ENCODE data around the gene MCRIP1. TPM values are rescaled to one million over a fixed set of nuclear protein-coding genes. Genes with fewer than 3 reads are reported as not detected.

Gene MCRIP1
- total RNA-seq, 2 donors from 2014 or later: 50.3 to 51.9 TPM

DNA sequence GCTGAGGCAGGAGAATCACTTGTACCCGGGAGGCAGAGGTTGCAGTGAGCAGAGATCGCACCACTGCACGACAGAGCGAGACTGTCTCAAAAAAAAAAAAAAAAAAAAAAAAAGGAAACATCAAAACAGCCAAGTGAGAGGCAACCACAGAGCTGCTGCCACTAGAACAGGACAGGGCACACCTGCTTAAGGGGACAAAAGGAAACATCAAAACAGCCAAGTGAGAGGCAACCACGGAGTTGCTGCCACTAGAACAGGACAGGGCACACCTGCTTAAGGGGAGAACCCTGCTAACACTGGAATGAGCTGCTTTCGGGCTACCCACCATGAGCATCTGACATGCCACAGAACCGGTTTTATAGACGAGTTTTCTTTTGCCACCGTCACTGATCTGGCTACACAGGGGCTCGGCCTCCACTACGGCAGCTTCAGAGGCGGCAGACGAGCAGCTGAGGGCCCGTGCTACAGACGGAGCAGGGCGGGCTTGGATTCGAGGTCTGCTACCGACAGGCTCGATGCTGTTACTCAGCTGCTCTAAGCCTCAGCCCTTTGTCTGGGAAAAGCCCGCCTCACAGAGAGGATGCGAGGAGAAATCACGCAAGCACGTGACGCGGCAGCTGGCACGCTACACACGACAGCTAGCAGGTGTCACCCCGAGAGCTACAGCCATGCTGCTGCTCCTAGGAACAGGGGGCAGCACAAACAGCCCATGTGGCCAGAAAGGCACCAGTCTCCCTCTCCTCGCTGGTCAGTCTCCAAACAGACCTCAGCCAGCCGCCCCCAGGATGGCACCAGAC, 25.3 kb upstream of the MCRIP1 start:
- H3K9me3 ChIP-seq (ENCODE audit: control insufficient read depth, low read length, poor library complexity, severe bottlenecking): no peaks in the 10 kb centered on the region
- no peak for ATAC-seq
- Mint-ChIP-seq H3K4me1 (peaks cover 21% of the 10 kb centered on the region), H3K36me3 (ENCODE audit: low read depth) (peaks cover 3% of the 10 kb centered on the region), H3K4me3 (peak overlapping the region; percentile 94), H3K27ac (peak overlapping the region; percentile 78), H3K27me3 (no peaks in the 10 kb centered on the region)
- DNase-seq: no peak

DNA sequence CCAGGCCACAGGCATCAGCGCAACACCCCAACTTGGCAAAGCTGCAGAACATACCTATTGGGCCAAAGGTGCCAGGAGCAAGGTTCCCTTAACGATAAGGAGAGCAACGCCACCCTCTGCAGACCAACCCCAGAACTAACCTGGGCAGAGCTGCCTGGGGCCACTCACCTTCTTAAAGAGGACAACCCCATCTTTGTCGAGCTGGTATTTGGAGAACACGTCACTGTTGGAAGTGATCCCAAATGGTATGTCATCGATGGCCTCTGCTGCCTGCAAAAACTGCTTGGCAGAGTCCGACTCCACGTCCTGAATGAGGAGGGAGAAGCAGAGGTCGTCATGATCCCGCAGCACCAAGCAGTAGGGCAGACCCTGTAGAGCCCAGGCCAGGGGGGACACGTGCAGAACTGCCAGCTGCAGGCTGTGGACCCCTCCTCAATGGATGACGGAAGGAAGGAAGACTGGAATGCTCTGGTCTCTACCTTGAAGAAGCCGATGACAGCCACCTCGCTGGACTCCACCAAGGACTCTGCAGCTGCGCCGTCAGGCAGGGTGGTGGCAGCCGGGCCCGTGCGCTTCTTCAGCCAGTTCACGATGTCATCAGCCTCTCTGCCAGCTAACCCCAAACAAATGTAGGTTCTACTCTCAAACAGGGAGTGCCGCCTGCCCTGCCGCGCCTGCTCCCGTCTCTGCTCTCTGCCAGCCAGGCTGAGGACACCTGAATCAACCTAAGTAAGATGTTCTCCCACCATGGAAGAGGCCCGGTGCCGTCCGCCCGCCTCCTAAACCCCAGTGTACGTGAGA, 22.1 kb upstream of the MCRIP1 start:
- no peak overlapping the region for H3K27ac Mint-ChIP-seq
- H3K9me3 ChIP-seq (ENCODE audit: control insufficient read depth, low read length, poor library complexity, severe bottlenecking): no peaks in the 10 kb centered on the region
- peak; percentile 37 for ATAC-seq
- no peak overlapping the region for H3K4me3 Mint-ChIP-seq
- H3K4me1 Mint-ChIP-seq: peaks cover 13% of the 10 kb centered on the region
- no peak for DNase-seq
- H3K36me3 Mint-ChIP-seq (ENCODE audit: low read depth): peaks cover 3% of the 10 kb centered on the region
- no peaks in the 10 kb centered on the region for H3K27me3 Mint-ChIP-seq

DNA sequence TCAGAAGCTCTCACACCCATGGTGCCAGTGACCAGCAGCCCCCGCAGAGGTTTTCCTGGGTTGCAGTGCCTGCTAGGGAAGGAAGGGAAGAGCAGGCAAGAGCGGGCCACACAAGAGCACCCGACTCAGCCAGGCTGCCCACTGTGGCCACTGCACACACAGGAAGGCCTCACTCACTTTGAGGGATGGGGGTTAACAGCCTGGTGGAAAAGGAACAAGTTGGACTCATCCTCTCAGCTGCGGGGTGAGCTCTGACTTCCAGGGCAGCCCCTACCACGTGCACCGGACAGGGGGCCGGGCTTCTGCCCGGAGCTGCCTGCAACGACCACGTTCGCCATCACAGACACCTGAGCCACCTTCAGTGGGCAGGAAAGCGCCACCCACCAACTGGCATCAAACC, 19.1 kb upstream of the MCRIP1 start:
- Mint-ChIP-seq H3K4me1 (peaks cover 4% of the 10 kb centered on the region), H3K4me3 (no peak overlapping the region), H3K36me3 (ENCODE audit: low read depth) (no peaks in the 10 kb centered on the region), H3K27me3 (no peaks in the 10 kb centered on the region), H3K27ac (no peak overlapping the region)
- DNase-seq: no peak
- no peaks in the 10 kb centered on the region for H3K9me3 ChIP-seq (ENCODE audit: control insufficient read depth, low read length, poor library complexity, severe bottlenecking)
- ATAC-seq: no peak

DNA sequence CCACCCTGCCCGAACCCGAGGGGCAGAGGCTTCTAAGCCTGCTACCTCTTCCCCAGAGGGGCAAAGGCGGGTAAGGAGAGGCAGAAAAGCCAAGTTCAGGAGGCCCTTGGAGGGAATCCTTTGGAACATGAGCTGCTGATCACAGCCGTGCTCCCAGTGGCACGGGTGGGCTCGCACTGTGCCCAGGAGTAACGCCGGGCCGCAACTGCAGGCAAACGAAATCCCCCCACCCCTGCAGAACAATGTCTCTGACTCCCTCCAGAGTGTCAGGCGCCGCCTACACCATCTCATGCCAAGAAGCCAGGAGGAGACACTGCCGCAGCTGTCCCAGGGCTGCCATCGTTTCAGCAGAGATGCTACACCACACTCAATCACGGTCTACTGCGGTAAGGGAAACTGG, 18.3 kb upstream of the MCRIP1 start:
- no peak overlapping the region for H3K4me3 Mint-ChIP-seq
- H3K36me3 Mint-ChIP-seq (ENCODE audit: low read depth): no peaks in the 10 kb centered on the region
- peak overlapping the region; percentile 63 for H3K27ac Mint-ChIP-seq
- H3K4me1 Mint-ChIP-seq: peaks cover 4% of the 10 kb centered on the region
- ATAC-seq: no peak
- H3K27me3 Mint-ChIP-seq: no peaks in the 10 kb centered on the region
- DNase-seq: no peak
- no peaks in the 10 kb centered on the region for H3K9me3 ChIP-seq (ENCODE audit: control insufficient read depth, low read length, poor library complexity, severe bottlenecking)

DNA sequence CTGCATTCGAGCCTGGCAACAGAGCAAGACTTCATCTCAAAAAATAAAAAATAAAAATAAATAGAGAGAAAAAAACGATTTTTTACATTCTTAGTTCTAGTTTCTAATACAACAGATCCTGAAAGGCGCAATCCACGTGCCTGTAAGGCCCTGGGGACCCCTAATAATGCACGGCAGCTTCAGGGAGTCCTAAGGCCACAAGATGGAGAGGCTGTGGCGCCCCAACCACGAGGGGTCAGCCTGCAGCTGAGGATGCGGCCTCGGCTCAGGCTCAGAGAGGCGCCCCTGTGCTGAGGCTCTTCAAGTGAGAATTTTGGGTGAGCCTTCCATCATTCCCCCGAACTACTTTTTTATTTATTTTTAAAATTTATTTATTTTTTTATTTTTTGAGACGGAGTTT, 16.4 kb upstream of the MCRIP1 start:
- DNase-seq (no peak), ATAC-seq (no peak)
- no peak overlapping the region for H3K4me3 Mint-ChIP-seq
- peaks cover 2% of the 10 kb centered on the region for H3K36me3 Mint-ChIP-seq (ENCODE audit: low read depth)
- no peak overlapping the region for H3K27ac Mint-ChIP-seq
- H3K27me3 Mint-ChIP-seq: no peaks in the 10 kb centered on the region
- H3K9me3 ChIP-seq (ENCODE audit: control insufficient read depth, low read length, poor library complexity, severe bottlenecking): no peaks in the 10 kb centered on the region
- peaks cover 2% of the 10 kb centered on the region for H3K4me1 Mint-ChIP-seq

DNA sequence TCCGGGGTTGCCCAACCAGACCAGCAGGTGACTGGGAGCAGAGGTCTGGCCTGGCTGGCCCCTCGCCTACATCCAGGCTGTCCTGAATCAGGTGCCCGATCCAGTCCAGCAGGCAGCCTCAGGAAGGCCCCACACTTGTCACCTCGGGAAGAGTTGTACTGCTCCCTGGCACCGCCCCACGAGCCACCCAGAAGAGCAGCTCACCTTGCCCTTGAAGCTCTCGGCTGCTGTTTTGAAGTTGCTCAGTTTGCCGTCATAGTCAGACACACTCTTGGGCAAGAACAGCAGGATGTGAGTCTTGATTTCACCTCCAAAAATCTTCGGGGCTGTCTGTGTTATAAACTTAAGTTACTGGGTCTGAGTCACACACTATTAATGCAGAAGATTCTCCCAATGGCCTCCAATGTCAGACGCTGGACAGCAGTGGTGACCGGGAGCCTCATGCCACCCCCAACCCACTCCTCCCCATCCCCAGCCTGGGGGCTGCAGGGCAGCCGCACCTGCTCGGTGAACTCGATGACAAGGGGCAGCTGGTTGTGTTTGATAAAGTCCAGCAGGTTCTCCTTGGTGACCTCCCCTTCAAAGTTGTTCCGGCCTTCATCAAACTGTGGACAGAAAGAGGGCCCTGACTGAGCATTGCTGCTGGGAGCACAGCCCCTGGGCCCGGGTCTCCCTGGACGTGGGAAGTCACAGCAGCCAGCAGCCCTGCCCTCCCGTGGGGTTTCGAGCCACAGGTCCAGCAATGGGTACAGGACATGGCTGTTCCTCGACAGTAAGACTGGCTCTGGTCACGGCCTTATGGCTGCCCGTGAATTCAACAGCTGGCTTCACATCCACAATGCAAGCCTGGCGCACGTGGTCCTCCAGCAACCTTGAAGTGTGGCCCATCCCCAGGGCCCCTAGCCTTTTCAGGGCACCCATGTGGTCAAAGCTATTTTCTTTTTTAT, 13.9 kb upstream of the MCRIP1 start:
- no peaks in the 10 kb centered on the region for H3K27me3 Mint-ChIP-seq
- no peaks in the 10 kb centered on the region for H3K9me3 ChIP-seq (ENCODE audit: control insufficient read depth, low read length, poor library complexity, severe bottlenecking)
- DNase-seq: no peak
- no peak overlapping the region for H3K4me3 Mint-ChIP-seq
- H3K4me1 Mint-ChIP-seq: peaks cover 2% of the 10 kb centered on the region
- no peak for ATAC-seq
- H3K27ac Mint-ChIP-seq: no peak overlapping the region
- peaks cover 2% of the 10 kb centered on the region for H3K36me3 Mint-ChIP-seq (ENCODE audit: low read depth)

DNA sequence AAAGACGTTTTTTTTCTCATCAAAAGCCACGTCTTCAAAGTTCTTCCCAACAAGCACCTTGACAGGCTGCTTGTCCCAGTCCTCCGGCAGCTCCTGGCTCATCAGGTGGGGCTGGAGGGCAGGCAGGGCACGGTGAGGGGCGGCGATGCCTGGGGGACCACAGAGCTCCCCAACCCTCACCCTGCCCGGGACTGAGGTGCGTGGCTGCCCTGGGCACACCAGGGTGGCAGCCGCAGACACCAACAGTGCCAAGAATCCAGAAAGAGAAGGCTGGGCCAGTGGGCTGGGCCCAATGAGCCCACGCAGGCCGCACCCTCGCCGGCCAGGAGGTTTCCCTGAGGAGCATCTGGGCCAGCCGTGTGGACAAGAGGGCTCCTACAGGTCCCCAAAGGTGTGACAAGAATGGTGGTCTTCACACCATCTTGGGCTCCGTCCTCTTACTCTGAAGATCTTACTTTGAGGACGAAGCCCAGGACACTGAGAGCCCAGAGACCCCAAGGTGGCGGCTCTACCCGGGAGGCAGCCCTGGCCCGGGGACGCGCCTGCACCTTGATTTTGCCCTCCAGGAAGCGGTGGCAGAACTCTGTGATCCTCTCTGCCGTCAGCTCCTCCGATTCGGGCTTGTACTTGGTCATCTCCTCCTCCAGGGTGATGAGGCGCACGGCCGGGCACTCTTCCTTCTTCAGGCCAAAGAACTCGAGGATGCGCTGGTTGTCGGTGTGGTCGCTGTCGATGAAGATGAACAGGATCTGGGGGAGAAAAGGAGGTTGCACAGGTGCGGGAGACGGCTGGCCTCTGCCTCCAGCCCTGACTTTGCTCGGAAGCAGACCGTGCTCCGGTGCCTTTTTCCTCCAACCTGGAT, 13.0 kb upstream of the MCRIP1 start:
- no peak for DNase-seq
- Mint-ChIP-seq H3K4me3 (no peak overlapping the region), H3K36me3 (ENCODE audit: low read depth) (peaks cover 2% of the 10 kb centered on the region), H3K27ac (no peak overlapping the region), H3K4me1 (peaks cover under 1% of the 10 kb centered on the region), H3K27me3 (no peaks in the 10 kb centered on the region)
- H3K9me3 ChIP-seq (ENCODE audit: control insufficient read depth, low read length, poor library complexity, severe bottlenecking): no peaks in the 10 kb centered on the region
- no peak for ATAC-seq

DNA sequence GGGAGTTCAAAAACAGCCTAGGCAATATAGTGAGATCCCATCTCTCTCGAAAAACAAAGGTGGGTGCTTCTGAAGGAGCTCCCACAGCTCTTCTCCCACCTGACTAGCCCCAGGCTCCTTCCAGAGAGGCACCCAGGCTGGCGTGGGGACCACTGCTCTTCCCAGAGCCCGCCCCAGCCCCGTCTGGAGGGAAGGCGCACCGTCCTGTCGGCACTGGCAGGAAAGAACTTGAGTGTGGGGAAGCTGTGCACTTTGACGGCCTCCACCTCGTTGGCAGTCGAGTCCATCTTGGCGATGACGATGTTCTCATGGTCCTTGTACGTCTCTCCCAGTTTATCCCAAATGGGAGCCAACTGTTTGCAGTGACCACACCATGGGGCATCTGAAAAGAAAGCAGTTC, 12.3 kb upstream of the MCRIP1 start:
- Mint-ChIP-seq H3K27ac (no peak overlapping the region), H3K27me3 (no peaks in the 10 kb centered on the region), H3K4me1 (no peaks in the 10 kb centered on the region), H3K36me3 (ENCODE audit: low read depth) (peaks cover 2% of the 10 kb centered on the region), H3K4me3 (no peak overlapping the region)
- ATAC-seq (no peak), DNase-seq (no peak)
- no peaks in the 10 kb centered on the region for H3K9me3 ChIP-seq (ENCODE audit: control insufficient read depth, low read length, poor library complexity, severe bottlenecking)

DNA sequence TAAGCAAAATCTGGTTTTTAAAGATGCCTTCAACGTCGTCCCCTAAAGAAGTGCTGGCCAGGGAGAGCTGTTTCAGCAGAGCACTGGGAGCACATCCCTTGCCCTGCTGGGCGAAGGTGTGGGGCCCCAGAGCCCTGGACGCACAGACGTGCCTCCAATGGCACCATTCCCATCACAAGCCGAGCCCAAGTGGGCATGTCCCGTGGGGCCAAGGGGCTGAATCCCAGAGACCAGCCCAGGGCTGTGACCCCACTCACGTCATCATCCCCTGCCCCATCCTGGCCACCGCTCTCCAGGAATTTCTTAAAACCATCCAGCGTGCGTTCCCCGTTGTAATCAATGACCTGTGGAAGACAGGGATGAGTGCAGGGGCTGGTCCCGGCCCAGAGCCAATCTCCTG, 11.8 kb upstream of the MCRIP1 start:
- no peaks in the 10 kb centered on the region for H3K9me3 ChIP-seq (ENCODE audit: control insufficient read depth, low read length, poor library complexity, severe bottlenecking)
- no peak overlapping the region for H3K4me3 Mint-ChIP-seq
- ATAC-seq (no peak), DNase-seq (no peak)
- no peaks in the 10 kb centered on the region for H3K4me1 Mint-ChIP-seq
- no peak overlapping the region for H3K27ac Mint-ChIP-seq
- peaks cover 2% of the 10 kb centered on the region for H3K36me3 Mint-ChIP-seq (ENCODE audit: low read depth)
- no peaks in the 10 kb centered on the region for H3K27me3 Mint-ChIP-seq

DNA sequence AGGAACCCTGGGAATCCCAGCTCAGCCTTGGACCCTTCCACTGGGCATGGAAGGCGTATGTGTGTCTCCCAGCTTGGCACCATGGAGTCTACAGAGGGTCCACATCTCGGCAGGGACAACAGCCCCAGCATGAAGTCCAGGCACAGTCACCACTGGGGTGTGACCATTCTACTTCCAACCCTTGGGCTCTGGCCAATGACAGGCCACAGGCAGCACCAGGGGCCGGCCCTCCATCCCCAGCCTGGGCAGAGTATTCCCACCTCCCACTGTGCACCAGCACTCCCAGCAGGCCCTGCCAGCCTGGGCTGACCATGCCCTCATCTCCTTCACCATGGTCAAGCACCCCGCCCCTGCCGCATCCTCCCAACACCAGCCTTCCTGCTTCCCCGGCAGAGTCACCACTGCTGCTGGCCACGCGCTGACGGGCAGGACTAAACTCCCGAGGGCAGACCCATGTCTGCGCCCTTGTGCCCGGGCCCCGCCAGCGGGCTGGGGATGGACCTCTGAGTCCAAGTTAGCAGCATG, 11.3 kb upstream of the MCRIP1 start:
- H3K4me3 Mint-ChIP-seq: no peak overlapping the region
- no peaks in the 10 kb centered on the region for H3K27me3 Mint-ChIP-seq
- H3K36me3 Mint-ChIP-seq (ENCODE audit: low read depth): peaks cover 2% of the 10 kb centered on the region
- no peak overlapping the region for H3K27ac Mint-ChIP-seq
- no peak for DNase-seq
- H3K4me1 Mint-ChIP-seq: no peaks in the 10 kb centered on the region
- ATAC-seq: peak; percentile 20
- H3K9me3 ChIP-seq (ENCODE audit: control insufficient read depth, low read length, poor library complexity, severe bottlenecking): no peaks in the 10 kb centered on the region

DNA sequence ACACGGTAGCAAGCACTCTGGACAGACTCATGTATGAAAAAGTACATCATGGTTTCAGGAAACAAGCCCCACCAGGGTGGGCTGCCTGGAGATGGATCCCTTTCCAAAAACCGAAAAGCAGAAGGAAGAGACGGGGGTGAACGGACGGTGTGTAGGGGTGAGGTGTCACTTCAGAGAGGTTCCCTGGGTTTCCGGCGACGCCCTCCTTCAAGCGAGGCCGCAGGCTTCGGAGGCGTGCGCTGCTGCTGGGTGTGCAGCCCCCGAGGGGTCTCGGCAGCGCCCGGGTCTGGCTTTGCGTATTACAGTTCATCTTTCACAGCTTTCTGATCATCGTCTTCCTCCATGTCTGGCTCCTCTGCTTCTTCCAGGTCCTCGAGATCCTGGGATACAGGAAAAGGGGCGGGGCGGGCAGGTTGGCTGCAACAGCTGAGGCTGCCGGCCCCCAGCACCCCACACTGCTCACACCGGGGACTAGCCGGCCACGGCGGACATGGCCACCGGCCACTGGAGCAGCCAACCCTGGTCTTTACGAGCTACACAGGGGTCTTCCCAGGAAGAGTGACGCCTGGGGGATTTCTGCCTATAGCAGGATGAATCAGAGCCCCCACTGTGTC, 10.7 kb upstream of the MCRIP1 start:
- H3K4me3 Mint-ChIP-seq: no peak overlapping the region

More for the DNA sequence above, 10.7 kb upstream of the MCRIP1 start:
- Mint-ChIP-seq H3K4me1 (no peaks in the 10 kb centered on the region), H3K27me3 (no peaks in the 10 kb centered on the region), H3K27ac (no peak overlapping the region), H3K36me3 (ENCODE audit: low read depth) (peaks cover 2% of the 10 kb centered on the region)
- H3K9me3 ChIP-seq (ENCODE audit: control insufficient read depth, low read length, poor library complexity, severe bottlenecking): no peaks in the 10 kb centered on the region
- ATAC-seq (no peak), DNase-seq (no peak)

Measured in T-helper 17 cell (primary cell).